HG02759 (cell line): ENCODE results near the gene LIFR.
"Not testable (repeated sequence)": the region's sequence is repeated elsewhere in the genome, so short reads cannot be mapped to it uniquely, and the experiment has no call there.

Source experiments
- ATAC-seq: cut with Tn5 transposase; IDR thresholded peaks from one replicate; pipeline ENCODE4 v1.9.1; 2021; ENCODE audit warnings: mild to moderate bottlenecking, moderate library complexity; ENCODE audit not compliant: unreplicated experiment

The LIFR gene

DNA sequence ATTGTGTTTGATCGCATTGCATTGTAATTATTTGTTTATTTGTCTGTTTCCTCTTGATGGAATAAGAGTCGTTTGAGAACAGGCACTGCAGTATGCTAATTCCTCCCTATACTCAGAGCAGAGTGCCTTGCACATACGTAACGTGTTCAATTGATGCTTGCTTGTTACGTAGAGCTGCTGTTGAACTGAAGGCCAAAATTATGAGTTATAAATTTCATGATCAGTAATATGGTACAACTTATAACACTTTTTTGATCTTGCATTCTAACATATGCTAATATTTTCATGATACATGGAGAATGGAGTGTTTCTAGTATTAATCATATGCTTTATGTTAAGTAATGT, 26.5 kb upstream of the LIFR start:
- ATAC-seq = no peak

DNA sequence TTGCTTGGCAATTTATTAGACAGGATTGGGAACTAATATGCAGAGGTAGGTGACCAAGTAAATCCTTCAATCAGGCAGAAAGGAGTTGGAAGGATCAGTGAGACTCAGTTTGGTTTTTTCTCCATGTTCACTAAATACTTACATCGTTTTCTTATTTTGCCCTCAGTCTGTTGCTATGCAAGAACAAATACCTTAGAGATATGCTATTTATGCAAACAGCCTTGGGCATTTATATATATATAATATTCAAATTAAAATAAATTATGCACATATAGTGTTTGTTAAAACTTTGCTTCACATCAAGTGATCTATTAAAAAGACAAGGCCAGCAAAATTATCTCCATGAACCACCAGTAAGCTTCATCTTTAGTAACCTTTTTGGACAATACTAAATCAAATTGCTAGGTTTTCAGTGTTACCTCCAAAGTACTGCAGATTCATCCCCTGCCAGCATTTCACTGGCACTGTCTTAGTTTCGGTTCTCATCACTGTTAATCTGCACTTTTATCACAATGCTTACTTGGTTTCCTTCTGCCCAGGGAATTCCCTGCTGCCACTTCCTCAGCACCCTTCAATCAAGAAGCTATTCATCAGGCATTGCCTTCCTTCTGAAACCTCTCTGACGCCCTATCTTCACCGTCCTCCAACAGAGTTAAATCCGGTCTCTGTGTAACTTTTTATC, 26.0 kb upstream of the LIFR start:
- no peak for ATAC-seq

DNA sequence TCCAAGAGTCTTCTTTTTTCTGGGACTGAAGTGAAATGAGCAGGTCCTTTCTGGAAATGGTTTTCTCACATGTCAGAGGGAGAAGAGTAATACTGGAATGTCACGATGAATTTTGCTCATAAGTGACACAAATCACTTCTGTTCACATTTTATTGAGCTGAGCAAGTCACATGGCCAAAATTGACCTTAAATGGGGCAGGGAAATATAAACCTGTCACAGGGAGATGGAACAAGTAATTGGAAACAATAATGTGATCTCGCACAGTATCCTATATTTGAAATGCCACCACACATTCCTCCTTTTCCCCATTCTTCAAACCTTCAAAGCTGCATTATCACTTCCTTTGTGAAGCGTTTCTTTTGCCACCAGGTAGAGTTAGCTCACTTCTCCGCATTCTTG, 25.2 kb upstream of the LIFR start:
- ATAC-seq = no peak

DNA sequence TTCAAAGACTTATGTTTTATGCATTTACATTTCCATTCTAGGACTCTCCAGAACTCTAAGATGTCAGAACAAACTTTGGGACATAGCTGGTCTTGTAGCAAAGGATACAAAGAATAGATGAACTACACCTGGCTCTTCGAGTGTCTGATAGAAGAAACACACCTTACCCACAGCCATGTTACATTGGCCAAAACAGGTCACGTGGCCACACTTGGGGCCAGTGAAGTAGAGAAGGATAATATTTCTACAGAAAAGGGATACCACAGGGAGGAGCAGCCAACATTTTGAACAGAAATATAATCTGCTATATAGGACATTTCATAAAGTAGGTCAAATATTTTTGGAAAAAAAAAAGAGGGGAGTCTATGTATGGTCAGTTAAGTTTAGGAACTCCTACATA, 22.7 kb upstream of the LIFR start:
- no peak for ATAC-seq

DNA sequence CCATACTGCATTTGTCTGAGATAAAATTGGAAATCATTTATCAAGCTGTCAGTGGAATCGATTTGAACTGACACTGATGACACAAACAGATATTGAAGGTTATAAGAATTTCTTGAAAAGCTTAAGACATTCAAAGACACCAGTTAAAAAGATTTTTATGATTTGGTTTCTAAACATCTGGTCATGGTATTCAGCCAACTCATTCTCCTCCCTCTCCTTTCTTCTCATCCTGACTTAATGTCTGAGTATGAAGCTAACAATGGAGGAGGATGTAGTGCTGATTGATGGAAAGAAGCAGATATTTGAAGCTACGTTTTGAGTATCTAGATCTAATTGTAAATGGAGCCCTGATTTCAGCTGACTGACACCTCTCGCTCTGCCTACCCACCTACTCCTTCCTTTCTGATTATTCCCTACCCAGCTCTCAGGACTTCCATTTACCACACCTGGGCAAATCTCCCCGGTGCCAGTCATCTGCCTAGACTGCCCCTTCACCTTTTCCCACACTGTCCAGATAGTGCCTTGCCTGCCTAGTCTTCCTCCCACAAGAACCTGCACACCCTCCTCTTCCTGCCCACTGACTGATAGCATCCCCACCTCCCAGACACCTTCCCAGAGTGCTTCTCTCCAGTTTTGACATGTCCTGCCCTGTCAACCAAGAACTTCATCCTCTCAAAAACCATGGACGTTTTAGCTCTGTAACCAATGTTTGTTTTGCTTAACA, 20.7 kb upstream of the LIFR start:
- ATAC-seq = no peak

DNA sequence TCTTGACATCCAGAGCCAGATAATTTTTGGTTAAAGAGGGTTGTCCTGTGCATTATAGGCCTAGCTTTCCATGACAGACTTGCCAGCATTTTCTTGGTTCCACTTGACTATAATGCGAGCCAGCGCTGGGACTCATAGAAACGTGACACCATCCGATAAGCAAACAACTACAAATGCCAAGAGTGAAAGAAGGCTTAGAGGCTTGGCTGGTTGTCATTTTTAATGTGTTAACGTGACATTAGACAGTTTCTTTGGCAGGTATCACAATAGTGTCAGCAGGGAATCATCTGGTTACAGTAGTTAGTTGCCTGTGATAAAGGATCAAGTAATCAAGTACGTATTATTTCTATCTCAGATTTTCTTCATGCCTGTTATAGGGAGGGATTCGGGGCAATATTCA, 20.0 kb upstream of the LIFR start:
- no peak for ATAC-seq

DNA sequence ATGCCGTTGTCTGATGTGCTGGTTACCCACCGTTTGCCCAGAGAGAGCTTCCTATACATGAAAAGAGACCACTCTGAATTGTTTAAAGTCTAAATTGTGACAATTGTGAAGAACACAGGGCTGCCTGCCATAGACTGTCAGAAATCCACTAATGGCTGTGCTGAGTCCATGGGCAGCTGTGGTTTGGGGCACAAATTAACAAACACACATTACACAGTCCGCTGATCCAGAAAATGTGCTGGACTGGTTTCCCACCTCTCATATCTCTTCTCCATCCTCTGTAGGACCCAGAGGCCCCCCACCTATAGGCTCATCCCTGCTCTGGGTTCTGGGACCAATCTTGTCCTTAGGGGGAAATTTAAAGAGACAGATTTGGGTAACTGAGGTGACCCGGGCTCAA, 19.0 kb upstream of the LIFR start:
- no peak for ATAC-seq

DNA sequence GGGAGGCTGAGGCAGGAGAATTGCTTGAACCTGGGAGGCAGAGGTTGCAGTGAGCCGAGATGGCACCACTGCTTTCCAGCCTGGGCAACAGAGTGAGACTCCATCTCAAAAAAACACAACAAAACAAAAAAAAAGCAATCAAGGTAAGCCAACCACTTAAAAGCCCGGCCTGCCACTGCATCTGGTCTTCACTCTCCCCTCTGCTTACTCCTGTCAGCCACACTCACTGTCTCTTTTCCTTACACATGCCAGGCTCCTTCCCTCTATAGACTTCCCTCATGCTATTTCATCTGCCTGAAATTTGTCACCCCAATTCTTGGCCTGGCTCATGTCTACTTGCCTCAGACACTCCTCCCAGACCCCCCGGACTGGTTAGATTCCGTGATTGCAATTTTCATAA, 17.6 kb upstream of the LIFR start:
- no peak for ATAC-seq

DNA sequence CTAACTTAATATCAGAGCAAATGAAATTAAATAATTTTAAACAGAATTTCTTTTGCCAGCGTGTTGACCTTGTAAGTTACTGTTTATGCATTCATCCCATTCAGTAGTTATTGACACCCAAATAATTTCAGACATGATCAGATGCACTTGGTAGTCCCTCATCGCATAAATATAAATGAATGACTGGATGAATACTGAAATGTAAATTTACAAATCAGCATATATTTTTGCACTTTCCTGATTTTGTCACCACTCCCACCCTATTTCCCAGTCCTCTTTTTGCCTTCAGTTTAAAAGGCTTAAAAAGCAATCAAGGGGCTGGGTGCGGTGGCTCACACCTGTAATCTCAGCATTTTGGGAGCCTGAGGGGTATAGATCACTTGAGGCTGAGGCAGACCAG, 17.1 kb upstream of the LIFR start:
- ATAC-seq = no peak

DNA sequence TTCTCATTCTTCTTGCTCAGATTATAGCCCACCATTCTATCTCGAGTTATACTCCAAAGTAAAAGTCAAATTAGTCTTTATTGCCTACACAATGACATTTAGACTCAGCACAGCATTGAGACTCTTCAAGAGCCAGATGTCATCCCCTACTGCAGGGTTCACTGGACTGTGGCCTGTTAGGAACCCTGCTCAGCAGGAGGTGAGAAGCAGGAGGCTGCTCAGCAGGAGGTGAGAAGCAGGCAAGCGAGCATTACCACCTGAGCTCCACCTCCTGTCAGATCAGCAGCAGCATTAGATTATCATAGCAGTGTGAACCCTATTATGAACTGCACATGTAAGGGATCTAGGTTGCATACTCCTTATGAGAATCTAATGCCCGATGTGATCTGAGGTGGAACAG, 12.7 kb upstream of the LIFR start:
- ATAC-seq = no peak

DNA sequence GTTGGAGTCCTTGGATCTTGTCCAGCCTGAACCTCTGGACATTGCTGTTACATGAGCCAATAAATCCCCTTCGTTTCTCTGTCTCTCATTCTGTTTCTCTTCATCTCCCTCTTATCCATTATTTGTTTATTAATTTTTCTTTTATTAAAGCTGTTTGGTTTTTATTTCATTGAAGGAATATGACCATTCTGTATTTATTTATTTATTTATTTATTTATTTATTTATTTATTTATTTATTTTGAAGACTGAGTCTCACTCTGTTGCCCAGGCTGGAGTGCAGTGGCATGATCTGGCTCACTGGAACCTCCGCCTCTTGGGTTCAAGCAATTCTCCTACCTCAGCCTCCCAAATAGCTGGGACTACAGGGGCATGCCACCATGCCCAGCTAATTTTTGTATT, 10.9 kb upstream of the LIFR start:
- not testable (repeated sequence) for ATAC-seq

DNA sequence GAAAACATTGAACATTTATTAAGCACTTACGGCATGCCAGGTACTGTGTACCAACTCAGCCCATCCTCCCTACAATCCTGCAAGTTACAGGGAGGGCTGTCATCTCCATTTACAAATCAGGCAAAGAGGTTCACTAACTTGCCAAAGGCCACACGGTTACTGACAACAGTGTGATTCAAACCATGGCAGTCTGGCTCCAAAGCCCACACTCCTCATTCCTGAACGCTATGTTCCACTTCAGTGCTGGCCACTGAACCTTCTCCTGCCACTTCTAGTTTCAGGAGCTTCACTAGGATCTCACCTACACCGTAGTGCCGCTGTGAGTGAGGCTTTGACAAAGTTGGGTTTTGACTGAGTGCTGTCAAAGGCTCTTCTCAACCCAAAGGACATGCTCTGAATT, 7.2 kb upstream of the LIFR start:
- ATAC-seq = no peak

DNA sequence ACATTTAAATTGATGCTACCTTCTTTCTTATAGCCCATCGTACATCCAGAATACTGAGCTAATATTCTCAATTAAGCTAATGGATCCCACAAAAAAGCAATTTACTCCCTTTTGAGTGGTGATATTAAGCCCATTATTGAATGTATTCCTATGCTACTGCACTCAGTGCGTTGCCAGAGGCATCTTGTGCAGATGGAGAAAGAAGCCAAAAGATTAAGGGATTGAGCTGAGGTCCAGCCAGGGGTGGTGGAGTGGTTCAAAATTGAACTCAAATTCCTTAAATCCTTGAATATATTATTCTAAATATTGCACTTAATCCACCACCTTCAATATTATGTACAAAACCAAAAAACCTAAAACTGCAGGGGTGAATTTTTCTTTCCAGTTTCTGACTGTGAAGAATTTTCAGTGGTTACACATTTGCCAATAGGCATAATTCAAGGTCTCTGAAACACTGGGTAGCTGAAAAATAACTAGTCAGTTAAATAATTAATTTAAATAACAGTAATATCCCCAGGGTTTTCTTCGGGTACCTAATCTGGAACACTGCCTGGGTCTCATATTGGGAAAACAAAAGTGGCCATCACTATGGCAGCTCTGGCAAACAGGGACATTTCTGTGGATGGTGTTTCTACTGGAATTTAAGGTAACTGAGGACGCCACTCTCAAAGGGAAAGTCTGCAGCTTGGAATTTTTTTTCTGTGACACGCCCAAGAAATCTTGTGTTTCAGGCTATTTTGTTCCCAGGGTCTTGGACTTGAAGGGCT, 6.2 kb upstream of the LIFR start:
- no peak for ATAC-seq

DNA sequence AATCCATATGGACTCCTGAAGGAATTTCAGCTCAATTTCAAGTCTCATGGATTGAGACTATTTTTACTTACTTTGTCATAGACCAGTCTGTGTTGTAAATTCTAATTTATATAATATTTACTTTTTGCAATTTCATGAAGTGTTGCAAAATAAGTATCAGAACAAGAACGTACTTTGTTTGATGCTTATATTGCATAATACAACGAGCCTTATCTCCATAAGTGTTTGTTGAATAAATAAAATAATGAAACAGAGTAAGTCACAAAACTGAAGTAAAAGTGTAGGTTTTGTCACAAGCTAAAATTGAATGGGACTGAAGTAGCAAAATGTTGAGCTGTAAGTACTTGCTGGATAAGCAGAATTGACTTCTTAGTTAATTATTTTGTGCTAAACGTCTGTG, 3.0 kb upstream of the LIFR start:
- no peak for ATAC-seq

DNA sequence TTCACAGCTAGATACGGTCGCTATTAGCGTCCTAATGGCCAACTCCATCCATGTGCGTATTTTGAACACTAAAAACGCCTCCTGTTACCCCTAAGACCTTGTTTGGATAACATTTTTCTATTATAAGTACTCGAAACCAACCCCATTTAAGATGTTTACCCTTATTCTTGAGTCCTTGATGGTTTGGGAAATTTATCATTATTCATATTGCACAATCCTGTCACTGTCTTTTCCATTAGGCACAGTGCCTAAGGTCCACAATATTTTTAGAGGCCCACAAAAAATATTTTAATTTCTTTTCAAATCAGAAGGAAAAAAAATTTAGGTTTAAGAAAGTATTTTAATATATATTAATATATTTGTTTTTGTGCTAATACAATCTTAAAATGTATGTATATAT, 1.3 kb upstream of the LIFR start:
- no peak for ATAC-seq

DNA sequence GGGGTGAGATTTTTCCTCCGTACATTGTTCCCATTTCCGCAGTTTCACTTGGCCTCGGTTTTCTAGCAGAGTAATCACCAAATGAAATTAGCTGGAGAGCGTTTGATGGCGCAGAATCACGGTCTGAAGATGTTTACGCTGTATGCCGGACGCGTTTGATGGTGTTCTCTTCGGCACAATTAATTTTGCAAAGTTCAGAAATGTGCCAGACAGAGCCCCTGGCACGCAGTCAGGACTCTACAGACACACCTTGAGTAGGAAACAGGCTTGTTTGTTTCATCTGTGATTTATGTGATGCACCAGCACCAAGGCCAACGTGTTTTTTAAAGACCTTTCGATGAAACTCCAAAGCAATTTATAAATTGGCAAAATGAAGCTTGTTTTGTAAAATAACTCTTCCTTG, 863 bp upstream of the LIFR start:
- no peak for ATAC-seq

DNA sequence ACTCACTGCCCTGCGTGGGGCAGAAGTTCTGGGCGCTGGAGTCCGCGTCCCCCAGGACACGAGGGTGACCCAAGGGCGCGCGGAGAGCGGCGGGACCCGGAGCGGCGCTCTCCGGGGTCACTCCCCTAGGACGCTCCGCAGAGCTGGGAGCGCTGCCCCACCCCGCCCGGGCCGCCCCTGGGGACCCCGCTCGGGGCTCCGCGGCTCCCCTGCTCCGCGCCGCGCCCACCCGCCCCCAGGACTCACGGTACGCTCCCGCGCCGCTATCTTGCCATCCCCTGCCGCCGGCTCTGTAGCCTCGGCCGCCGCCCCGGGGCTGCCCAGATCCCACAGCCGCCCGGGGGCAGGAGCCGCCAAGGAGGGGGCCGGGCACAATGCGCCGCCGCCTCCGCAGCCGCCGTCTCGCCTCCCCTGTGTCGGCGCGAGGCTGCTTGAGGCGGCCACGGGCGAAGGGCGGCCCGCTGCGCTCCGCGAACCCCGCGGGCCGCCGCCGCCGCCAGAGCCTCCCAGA, 303 bp downstream of the LIFR start:
- ATAC-seq = no peak

DNA sequence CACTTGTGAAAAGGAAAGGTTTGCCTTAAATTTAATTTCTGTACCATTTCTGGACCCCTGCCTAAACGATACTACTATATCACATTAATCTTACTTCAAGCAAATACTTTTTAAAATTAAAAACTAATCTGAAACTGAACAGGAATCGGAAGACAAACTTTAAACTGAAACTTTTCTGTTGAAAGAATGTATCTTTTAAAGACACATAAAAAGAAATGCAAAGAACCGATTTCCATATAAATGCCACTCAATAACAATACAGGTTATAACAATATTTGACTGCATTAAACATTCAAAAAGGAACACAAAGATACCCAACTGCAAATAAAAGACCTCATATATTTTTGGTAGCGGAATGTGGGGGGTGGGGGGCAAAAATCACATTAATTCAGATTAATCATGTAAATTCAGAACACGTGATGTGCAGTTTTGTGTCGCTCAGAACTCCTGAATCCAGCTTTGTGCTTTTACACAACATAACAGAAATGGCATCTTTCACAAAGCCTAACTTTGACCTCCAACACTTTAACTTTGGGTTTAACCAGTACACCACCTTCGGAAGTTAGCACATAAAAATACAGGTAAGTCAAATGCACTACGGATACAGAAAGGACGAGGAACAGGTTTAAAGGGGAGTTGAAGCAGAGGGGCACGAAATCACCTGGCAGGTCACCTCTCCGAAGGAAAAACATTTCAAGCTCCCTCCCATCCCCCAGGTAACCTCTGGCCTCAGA, 925 bp downstream of the LIFR start:
- no peak for ATAC-seq

DNA sequence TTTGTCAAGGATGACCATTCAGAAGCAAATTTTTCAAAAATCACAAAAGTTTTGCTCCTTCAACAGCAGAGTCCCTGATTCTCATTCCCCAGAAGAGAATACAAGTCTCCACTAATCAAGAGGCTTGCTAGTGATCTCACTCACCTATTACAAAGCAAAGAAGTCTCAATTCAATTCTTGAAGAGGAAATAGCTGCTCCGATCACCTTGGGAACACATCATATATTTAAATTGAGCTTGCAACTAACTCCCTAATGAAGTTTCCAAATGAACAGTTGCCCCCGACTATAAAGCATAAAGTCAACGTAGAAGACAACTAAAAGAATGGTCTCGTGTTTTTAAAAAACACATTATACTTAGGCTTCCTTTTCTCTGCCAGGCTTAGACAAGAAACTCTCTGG, 1.6 kb downstream of the LIFR start:
- no peak for ATAC-seq

DNA sequence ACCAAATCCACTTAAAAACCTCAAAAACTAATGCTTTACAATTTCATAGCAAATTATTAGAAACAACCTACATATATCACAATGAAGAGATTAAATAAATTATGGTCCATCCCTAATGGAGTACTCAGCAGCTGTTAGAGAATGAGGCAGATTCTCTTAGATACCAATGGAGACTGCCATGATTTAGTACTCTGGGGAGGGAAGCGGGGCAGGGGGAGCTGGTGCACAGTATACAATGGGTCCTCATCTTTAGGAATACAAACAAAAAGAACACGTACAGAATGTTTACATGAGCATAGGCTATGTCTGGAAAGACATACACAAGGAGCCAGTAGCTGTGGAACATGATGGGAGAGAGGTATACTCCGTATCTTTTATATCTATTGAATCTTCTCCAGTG, 2.0 kb downstream of the LIFR start:
- ATAC-seq = no peak

DNA sequence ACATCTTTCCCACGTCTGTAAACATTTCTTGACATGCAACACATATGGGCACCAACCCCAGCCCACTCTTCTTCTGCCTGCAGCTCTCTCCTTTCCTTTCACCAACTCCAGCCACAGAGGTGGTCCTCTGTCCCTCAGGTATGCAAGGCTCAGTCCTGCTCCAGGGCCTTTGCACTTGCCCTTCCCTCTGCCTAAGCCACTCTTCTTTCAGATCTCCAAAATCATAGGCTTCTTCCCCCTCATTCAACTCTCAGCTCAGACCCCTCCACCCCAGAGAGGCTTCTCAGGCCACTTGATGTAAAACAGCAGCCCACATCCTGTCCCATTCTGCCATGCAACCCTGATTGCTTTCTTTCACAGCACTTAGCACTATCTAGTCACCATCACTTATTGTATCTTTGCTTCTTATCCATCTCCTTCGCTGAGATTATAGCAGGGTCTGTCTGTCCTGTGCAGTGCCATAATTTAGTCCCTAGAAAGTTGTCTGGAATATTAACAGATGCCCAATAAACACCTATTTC, 3.4 kb downstream of the LIFR start:
- ATAC-seq = no peak
